ENCODE data around the gene REC8.

- TF ChIP-seq PPARA (CRISPR knock-in tag; IDR thresholded peaks at IDR 0.05; ENCODE audit: borderline replicate concordance) (no peak), OSR1 (CRISPR knock-in tag; IDR thresholded peaks at IDR 0.05) (no peak), ARNTL (CRISPR knock-in tag; IDR thresholded peaks at IDR 0.05; ENCODE audit: borderline replicate concordance, low read depth) (no peak), BACH2 (CRISPR knock-in tag; IDR thresholded peaks at IDR 0.05; ENCODE audit: borderline replicate concordance) (no peak), ZNF70 (CRISPR knock-in tag; IDR thresholded peaks at IDR 0.05) (no peak), TCF4 (CRISPR knock-in tag; IDR thresholded peaks at IDR 0.05; ENCODE audit: borderline replicate concordance) (no peak)
- TF ChIP-seq, protein P1, sequence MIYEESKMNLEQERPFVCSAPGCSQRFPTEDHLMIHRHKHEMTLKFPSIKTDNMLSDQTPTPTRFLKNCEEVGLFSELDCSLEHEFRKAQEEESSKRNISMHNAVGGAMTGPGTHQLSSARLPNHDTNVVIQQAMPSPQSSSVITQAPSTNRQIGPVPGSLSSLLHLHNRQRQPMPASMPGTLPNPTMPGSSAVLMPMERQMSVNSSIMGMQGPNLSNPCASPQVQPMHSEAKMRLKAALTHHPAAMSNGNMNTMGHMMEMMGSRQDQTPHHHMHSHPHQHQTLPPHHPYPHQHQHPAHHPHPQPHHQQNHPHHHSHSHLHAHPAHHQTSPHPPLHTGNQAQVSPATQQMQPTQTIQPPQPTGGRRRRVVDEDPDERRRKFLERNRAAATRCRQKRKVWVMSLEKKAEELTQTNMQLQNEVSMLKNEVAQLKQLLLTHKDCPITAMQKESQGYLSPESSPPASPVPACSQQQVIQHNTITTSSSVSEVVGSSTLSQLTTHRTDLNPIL (CRISPR knock-in tag; IDR thresholded peaks at IDR 0.05; ENCODE audit: low read depth): no peak
These were observed 52.8 kb downstream of the REC8 start for GRCh38 chr14:24224618-24225071.
